ENCODE measurements around the gene EP400.

GRCh38 chr12:131916306-131917138 lies 33.2 kb upstream of the EP400 start:
- TF ChIP-seq POLR2A (IDR thresholded peaks at IDR 0.05) (no peak), CTCF (IDR thresholded peaks at IDR 0.05) (no peak)
